Measurements from ENCODE around the gene VTI1A. TPM values are rescaled to one million over a fixed set of nuclear protein-coding genes. Genes with fewer than 3 reads are reported as not detected.

The VTI1A gene
- total RNA-seq, 1 donor from 2014 or later, result 34.2 TPM

DNA sequence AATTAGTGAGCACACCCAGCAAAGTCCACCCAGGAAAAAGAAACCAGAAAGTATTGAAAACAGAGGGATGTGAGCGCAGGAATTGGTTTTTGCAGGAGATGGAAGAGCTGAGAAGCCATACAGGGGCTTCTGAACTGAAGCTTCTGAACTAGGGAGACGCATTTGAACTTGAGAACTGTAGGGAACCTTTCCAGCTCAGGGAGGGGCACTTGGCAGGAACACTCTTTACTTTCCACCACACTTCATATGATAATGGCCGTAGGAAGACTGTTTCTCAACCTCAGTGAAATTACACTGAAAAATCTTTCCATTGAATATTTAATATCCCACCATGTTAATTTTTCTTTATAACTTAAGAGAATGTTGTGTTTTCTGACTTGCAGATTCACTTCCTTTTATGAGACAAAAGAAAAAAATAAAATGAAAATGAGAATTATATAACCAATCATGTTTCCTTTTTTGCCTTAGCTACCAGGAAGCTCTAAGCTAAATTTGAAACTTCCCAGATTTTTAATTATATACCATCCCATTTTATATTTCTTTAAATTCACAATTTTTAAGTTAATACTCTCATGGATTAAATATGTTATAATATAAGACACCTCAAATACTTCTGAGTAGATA is 404.7 kb downstream of the VTI1A start:
- TF ChIP-seq, protein P1, sequence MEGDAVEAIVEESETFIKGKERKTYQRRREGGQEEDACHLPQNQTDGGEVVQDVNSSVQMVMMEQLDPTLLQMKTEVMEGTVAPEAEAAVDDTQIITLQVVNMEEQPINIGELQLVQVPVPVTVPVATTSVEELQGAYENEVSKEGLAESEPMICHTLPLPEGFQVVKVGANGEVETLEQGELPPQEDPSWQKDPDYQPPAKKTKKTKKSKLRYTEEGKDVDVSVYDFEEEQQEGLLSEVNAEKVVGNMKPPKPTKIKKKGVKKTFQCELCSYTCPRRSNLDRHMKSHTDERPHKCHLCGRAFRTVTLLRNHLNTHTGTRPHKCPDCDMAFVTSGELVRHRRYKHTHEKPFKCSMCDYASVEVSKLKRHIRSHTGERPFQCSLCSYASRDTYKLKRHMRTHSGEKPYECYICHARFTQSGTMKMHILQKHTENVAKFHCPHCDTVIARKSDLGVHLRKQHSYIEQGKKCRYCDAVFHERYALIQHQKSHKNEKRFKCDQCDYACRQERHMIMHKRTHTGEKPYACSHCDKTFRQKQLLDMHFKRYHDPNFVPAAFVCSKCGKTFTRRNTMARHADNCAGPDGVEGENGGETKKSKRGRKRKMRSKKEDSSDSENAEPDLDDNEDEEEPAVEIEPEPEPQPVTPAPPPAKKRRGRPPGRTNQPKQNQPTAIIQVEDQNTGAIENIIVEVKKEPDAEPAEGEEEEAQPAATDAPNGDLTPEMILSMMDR (conservative IDR thresholded peaks at IDR 0.05), result no peak
- Mint-ChIP-seq H3K9me3 (peaks cover 13% of the 10 kb centered on the region), H3K27me3 (ENCODE audit: low read depth) (no peaks in the 10 kb centered on the region), H3K4me3 (no peak overlapping the region), H3K4me1 (no peaks in the 10 kb centered on the region), H3K27ac (ENCODE audit: unreplicated experiment) (no peak overlapping the region), H3K36me3 (ENCODE audit: low read depth) (peaks cover 14% of the 10 kb centered on the region)
- no peak for DNase-seq (ENCODE audit: low read depth, low spot score)

DNA sequence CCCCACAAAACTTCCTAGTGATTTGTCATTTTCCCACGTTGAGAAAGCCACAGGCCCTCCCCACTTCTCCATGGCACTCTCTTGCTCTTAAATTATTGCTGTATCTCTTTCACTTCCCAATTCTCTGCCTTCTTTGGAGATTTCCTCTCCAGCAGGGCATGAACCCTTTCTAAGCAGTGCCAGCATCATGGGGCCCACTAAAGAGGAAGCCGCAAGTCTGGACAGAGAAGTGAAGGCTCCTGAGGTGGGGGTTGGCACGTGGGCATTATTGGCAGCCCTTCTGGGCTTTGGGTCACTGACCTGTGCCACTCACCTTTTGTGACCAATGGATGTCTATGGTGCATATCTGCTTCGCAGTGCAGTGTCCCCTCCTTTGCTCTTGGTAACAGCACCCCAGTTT is 405.3 kb downstream of the VTI1A start:
- H3K36me3 Mint-ChIP-seq (ENCODE audit: low read depth), result peaks cover 13% of the 10 kb centered on the region
- H3K27me3 Mint-ChIP-seq (ENCODE audit: low read depth), result no peaks in the 10 kb centered on the region
- peaks cover 13% of the 10 kb centered on the region for H3K9me3 Mint-ChIP-seq
- TF ChIP-seq, protein P1 (conservative IDR thresholded peaks at IDR 0.05), result no peak
- no peak for DNase-seq (ENCODE audit: low read depth, low spot score)
- H3K27ac Mint-ChIP-seq (ENCODE audit: unreplicated experiment), result no peak overlapping the region
- H3K4me3 Mint-ChIP-seq, result no peak overlapping the region
- no peaks in the 10 kb centered on the region for H3K4me1 Mint-ChIP-seq

DNA sequence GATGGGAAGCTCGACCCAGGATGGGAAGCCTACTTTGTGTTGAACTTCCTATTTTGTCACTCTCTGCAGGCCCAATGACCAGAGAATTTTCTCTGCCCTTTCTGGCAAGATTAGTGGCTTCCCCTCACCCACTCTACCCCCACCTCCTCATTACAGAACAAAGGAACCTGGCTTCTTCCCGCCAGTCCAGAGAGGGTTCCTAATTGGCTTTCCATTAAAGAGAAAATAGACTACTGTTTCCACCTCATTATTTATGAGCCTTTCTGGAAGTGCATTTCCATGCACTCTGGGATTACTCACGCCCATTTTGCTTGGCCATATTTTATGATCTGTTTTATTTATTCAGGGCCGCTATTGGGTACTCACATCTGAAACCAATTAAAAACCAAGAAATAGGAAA is 408.1 kb downstream of the VTI1A start:
- Mint-ChIP-seq H3K4me3 (no peak overlapping the region), H3K4me1 (no peaks in the 10 kb centered on the region), H3K9me3 (peaks cover 6% of the 10 kb centered on the region), H3K27me3 (ENCODE audit: low read depth) (no peaks in the 10 kb centered on the region), H3K36me3 (ENCODE audit: low read depth) (peaks cover 6% of the 10 kb centered on the region), H3K27ac (ENCODE audit: unreplicated experiment) (no peak overlapping the region)
- TF ChIP-seq, protein P1 (conservative IDR thresholded peaks at IDR 0.05), result no peak
- DNase-seq (ENCODE audit: low read depth, low spot score), result no peak

DNA sequence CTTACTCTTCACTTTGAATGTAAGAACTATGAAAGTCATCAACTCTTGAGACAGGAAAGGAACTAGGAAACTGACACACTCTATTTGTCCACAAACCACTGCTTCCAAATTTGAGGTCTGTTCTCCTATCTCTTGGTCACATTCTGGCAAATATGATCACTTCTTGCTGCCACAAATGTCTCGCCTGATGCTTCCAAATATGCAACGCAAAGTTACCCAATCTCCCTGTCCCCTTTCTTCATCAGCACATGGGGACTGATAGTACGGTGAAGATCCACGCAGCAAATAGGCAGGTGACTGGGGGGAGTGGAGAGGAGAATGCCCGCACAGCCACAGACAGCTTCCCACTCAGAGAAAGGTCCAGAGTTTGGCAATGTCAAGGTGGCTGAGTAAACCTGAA is 410.5 kb downstream of the VTI1A start:
- DNase-seq (ENCODE audit: low read depth, low spot score), result no peak
- Mint-ChIP-seq H3K4me3 (no peak overlapping the region), H3K27ac (ENCODE audit: unreplicated experiment) (peak overlapping the region; percentile 36), H3K27me3 (ENCODE audit: low read depth) (no peaks in the 10 kb centered on the region), H3K36me3 (ENCODE audit: low read depth) (peaks cover 13% of the 10 kb centered on the region), H3K4me1 (no peaks in the 10 kb centered on the region), H3K9me3 (peaks cover 7% of the 10 kb centered on the region)
- TF ChIP-seq, protein P1 (conservative IDR thresholded peaks at IDR 0.05), result no peak

DNA sequence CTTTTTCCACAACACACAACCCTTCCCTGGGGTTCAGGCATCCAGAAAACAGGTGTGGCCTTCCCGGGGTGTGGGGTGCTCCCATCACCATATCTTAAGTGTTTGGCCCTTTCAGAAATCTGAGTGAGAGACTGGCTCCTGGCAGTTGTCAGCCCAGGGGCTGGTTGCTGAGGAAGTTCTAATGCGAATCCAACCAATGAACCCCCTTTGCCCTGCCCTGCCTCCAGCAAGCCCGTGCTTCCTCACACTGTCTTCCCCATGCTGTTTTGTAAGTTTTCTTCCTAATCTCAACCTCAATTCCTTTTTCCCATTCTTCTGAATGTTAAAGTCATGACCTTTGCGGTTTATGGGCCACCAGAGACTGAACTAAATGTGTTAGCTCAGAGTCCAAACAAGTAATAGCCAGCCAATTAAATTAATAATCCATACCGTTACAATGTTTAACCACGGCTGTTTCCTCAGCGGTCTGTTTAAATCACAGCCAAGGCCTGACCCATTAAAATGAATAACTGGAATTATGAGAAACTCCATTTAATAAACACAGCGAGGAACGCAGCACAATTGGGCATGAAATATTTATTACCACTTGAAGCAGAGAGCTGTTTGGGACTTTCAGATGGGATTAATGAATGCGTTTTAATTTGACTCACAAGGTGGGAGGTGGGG is 412.1 kb downstream of the VTI1A start:
- H3K36me3 Mint-ChIP-seq (ENCODE audit: low read depth), result peaks cover 13% of the 10 kb centered on the region
- H3K4me1 Mint-ChIP-seq, result no peaks in the 10 kb centered on the region
- H3K27me3 Mint-ChIP-seq (ENCODE audit: low read depth), result no peaks in the 10 kb centered on the region
- no peak overlapping the region for H3K4me3 Mint-ChIP-seq
- TF ChIP-seq, protein P1 (conservative IDR thresholded peaks at IDR 0.05), result no peak
- H3K9me3 Mint-ChIP-seq, result peaks cover 7% of the 10 kb centered on the region
- DNase-seq (ENCODE audit: low read depth, low spot score), result no peak
- no peak overlapping the region for H3K27ac Mint-ChIP-seq (ENCODE audit: unreplicated experiment)

Measured in neural crest cell (in vitro differentiated cells).